ENCODE measurements around the gene MYZAP. TPM values are rescaled to one million over a fixed set of nuclear protein-coding genes. Genes with fewer than 3 reads are reported as not detected.

MYZAP gene
- polyA plus RNA-seq, 2 of the 4 experiments (the other 2 are of a cell fraction), result 1.2 to 2.4 TPM

- TF ChIP-seq FOXS1 (CRISPR knock-in tag; IDR thresholded peaks at IDR 0.05) (no peak), NR3C1 (IDR thresholded peaks at IDR 0.05) (no peak)
- TF ChIP-seq, protein P1, sequence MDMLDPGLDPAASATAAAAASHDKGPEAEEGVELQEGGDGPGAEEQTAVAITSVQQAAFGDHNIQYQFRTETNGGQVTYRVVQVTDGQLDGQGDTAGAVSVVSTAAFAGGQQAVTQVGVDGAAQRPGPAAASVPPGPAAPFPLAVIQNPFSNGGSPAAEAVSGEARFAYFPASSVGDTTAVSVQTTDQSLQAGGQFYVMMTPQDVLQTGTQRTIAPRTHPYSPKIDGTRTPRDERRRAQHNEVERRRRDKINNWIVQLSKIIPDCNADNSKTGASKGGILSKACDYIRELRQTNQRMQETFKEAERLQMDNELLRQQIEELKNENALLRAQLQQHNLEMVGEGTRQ (IDR thresholded peaks at IDR 0.05), result no peak
Measured at GRCh38 chr15:57697588-57697987, 105.9 kb downstream of the MYZAP start (continued).

GRCh38 chr15:57698243-57698642 is 106.5 kb downstream of the MYZAP start:
- FAIRE-seq (no peak), DNase-seq (ENCODE audit: low read depth in 1 of 2, low spot score in 1 of 2) (no peak), ATAC-seq (no peak)
- Histone ChIP-seq H3K27ac (no peak overlapping the region), H3K4me2 (no peak overlapping the region), H3K4me1 (no peaks in the 10 kb centered on the region), H3K9me3 (no peaks in the 10 kb centered on the region), H3K4me3 (no peak overlapping the region)
- TF ChIP-seq TFCP2L1 (CRISPR knock-in tag; IDR thresholded peaks at IDR 0.05) (no peak), CBX2 (IDR thresholded peaks at IDR 0.05; ENCODE audit: borderline replicate concordance, low read depth) (no peak), ZSCAN20 (CRISPR knock-in tag; IDR thresholded peaks at IDR 0.05) (no peak), ZC3H11A (IDR thresholded peaks at IDR 0.05) (no peak), HMGXB4 (CRISPR knock-in tag; IDR thresholded peaks at IDR 0.05; ENCODE audit: borderline replicate concordance) (no peak), FOSL2 (IDR thresholded peaks at IDR 0.05) (no peak), FOSL2 (CRISPR knock-in tag; IDR thresholded peaks at IDR 0.05) (no peak), POLR2A (IDR thresholded peaks at IDR 0.05; ENCODE audit: low read length) (no peak), HOXB5 (CRISPR knock-in tag; IDR thresholded peaks at IDR 0.05) (no peak), JUN (IDR thresholded peaks at IDR 0.05) (no peak)
- CTCF ChIA-PET, result no interaction called here
- POLR2A ChIA-PET, result no interaction called here

- POLR2A ChIA-PET, result no interaction called here
Measured at GRCh38 chr15:57698991-57699390, 107.3 kb downstream of the MYZAP start.

DNA sequence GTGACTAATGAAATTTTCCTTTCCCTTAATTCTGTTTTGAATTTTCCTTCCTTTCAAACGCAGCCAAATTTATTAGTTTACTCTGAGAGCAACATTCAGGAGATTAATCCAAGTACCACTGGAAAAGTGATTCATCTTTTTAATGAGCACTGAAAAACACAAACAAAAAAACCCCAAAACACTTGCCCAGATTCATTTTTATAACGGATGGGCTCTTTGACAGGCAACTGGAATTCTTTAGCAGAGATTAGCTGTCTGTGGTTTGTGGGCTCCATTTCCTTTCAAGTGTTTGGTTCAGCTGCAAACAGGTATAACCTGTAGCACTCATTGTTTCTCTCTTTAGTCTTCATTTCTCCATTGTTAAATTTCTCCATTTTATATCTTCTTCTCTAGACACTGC is 111.7 kb downstream of the MYZAP start:
- FAIRE-seq (no peak), ATAC-seq (no peak), DNase-seq (ENCODE audit: low read depth in 1 of 2, low spot score in 1 of 2) (no peak)
- 41% methylated on average over 2 of the region's 2 CpGs for WGBS (ENCODE audit: missing lambda C conversion rate)
- Histone ChIP-seq H3K4me2 (no peak overlapping the region), H3K9me3 (no peaks in the 10 kb centered on the region), H3K4me1 (peaks cover 11% of the 10 kb centered on the region; the same call in 2 of the 3 replicates), H3K4me3 (no peak overlapping the region), H3K27ac (no peak overlapping the region)
- CTCF ChIA-PET, result interaction anchor here (0.8 to 1.0 kb wide), 2 partner anchors 37 to 142 kb away, joined by 3 read pairs; no protein-coding TSS in a partner anchor
- POLR2A ChIA-PET, result no interaction called here
- TF ChIP-seq SMC3 (IDR thresholded peaks at IDR 0.05) (no peak), NFE2L2 (conservative IDR thresholded peaks at IDR 0.05; ENCODE audit: low read length) (no peak), FOXS1 (CRISPR knock-in tag; IDR thresholded peaks at IDR 0.05) (no peak), BHLHE40 (IDR thresholded peaks at IDR 0.05; ENCODE audit: low read depth, low read length) (no peak), HES2 (IDR thresholded peaks at IDR 0.05) (no peak), HOXA7 (CRISPR knock-in tag; IDR thresholded peaks at IDR 0.05) (no peak), ZNF302 (CRISPR knock-in tag; IDR thresholded peaks at IDR 0.05) (no peak), EP300 (IDR thresholded peaks at IDR 0.05) (no peak), ZFP36 (IDR thresholded peaks at IDR 0.05; ENCODE audit: borderline replicate concordance, partially characterized antibody) (no peak), FOSB (CRISPR knock-in tag; IDR thresholded peaks at IDR 0.05) (no peak), RNF2 (IDR thresholded peaks at IDR 0.05; ENCODE audit: borderline replicate concordance, low read depth) (no peak), JUN (IDR thresholded peaks at IDR 0.05) (no peak), ELK1 (IDR thresholded peaks at IDR 0.05; ENCODE audit: low read depth, low read length) (no peak), POLR2A (IDR thresholded peaks at IDR 0.05; ENCODE audit: low read length) (no peak), ZSCAN20 (CRISPR knock-in tag; IDR thresholded peaks at IDR 0.05) (no peak), HEYL (CRISPR knock-in tag; IDR thresholded peaks at IDR 0.05) (no peak), RARB (CRISPR knock-in tag; IDR thresholded peaks at IDR 0.05) (no peak), HOXB5 (CRISPR knock-in tag; IDR thresholded peaks at IDR 0.05) (no peak), TFCP2L1 (CRISPR knock-in tag; IDR thresholded peaks at IDR 0.05) (no peak)

More at GRCh38 chr15:57698991-57699390, 107.3 kb downstream of the MYZAP start:
- H3K9me3 ChIP-seq, result no peaks in the 10 kb centered on the region
- WGBS (ENCODE audit: missing lambda C conversion rate), result 31% methylated on average over 4 of the region's 4 CpGs
- no peak overlapping the region for H3K4me3 ChIP-seq
- H3K4me2 ChIP-seq, result no peak overlapping the region
- no peak for TF ChIP-seq RCOR1 (IDR thresholded peaks at IDR 0.05; ENCODE audit: low read depth, low read length)
- TF ChIP-seq RAD21 (conservative IDR thresholded peaks at IDR 0.05 in 1 of 2, IDR thresholded peaks at IDR 0.05 in 1 of 2), result no peak
- no peak for TF ChIP-seq ZFP36 (IDR thresholded peaks at IDR 0.05; ENCODE audit: borderline replicate concordance, partially characterized antibody)
- no peaks in the 10 kb centered on the region for H3K4me1 ChIP-seq
- peak; percentile 23 for FAIRE-seq
- CTCF ChIA-PET, result no interaction called here
- DNase-seq (ENCODE audit: low read depth in 1 of 2, low spot score in 1 of 2), result no peak
- ATAC-seq, result no peak
- no peak overlapping the region for H3K27ac ChIP-seq
